Gastrocnemius medialis (tissue), 4 donors: ENCODE results near the gene ZNF134.

Source experiments
- CTCF ChIP-seq, 5 experiments: fragments of 450-650 bp in 3 of 5; fragments of 200-600 bp in 2 of 5; sonication (generic) in 2 of 5; IDR thresholded peaks in 4 of 5; conservative IDR thresholded peaks in 1 of 5; 1 replicate in 4 of 5; 2 replicates in 1 of 5; pipeline ENCODE4 v1.5.1; 2016 to 2019; ENCODE audit warnings: antibody characterized with exemption in 5 of 5, mild to moderate bottlenecking in 3 of 5, moderate library complexity in 3 of 5
- POLR2A ChIP-seq, 2 donors: fragments of 450-650 bp; IDR thresholded peaks; one replicate each; pipeline ENCODE4 v1.6.1; 2017; ENCODE audit warnings: antibody characterized with exemption in 2 of 2, mild to moderate bottlenecking in 2 of 2, moderate library complexity in 2 of 2

- TF ChIP-seq CTCF (IDR thresholded peaks at IDR 0.05 in 4 of 5, conservative IDR thresholded peaks at IDR 0.05 in 1 of 5) (no peak), POLR2A (IDR thresholded peaks at IDR 0.05) (no peak)
Measured at GRCh38 chr19:57637379-57637778, 23.3 kb downstream of the ZNF134 start.
